ENCODE results near the gene RILPL2. TPM values are rescaled to one million over a fixed set of nuclear protein-coding genes. Genes with fewer than 3 reads are reported as not detected.
"Not testable (repeated sequence)": the region's sequence is repeated elsewhere in the genome, so short reads cannot be mapped to it uniquely, and the experiment has no call there.

Gene RILPL2
- polyA plus RNA-seq, 4 donors: 5.9 to 6.2 (median 6.2) TPM

DNA sequence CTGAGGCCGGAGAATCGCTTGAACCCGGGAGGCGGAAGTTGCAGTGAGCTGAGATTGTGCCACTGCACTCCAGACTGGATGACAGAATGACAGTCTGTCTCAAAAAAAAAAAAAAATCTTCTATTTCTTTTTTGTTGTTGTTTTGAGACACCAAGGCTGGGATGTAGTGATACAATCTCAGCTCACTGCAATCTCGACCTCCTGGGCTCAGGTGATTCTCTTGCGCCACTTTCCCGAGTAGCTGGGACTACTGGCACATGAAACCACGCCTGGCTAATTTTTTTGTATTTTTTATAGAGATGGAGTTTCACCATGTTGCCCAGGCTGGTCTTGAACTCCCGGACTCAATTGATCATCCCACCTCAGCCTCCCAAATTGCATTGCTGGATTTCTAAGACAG lies 14.2 kb upstream of the RILPL2 start:
- DNase-seq (ENCODE audit: low read depth in 4 of 4, low spot score in 2 of 4): no peak

GRCh38 chr12:123449856-123450255 lies 13.4 kb upstream of the RILPL2 start:
- no peak for DNase-seq (ENCODE audit: low read depth in 4 of 4, low spot score in 2 of 4)

- no peak for DNase-seq (ENCODE audit: low read depth in 4 of 4, low spot score in 2 of 4)
Observed at GRCh38 chr12:123449249-123449733, 12.8 kb upstream of the RILPL2 start.

- DNase-seq (ENCODE audit: low read depth in 4 of 4, low spot score in 2 of 4): no peak
Observed at GRCh38 chr12:123446333-123446713, 9.8 kb upstream of the RILPL2 start.

DNA sequence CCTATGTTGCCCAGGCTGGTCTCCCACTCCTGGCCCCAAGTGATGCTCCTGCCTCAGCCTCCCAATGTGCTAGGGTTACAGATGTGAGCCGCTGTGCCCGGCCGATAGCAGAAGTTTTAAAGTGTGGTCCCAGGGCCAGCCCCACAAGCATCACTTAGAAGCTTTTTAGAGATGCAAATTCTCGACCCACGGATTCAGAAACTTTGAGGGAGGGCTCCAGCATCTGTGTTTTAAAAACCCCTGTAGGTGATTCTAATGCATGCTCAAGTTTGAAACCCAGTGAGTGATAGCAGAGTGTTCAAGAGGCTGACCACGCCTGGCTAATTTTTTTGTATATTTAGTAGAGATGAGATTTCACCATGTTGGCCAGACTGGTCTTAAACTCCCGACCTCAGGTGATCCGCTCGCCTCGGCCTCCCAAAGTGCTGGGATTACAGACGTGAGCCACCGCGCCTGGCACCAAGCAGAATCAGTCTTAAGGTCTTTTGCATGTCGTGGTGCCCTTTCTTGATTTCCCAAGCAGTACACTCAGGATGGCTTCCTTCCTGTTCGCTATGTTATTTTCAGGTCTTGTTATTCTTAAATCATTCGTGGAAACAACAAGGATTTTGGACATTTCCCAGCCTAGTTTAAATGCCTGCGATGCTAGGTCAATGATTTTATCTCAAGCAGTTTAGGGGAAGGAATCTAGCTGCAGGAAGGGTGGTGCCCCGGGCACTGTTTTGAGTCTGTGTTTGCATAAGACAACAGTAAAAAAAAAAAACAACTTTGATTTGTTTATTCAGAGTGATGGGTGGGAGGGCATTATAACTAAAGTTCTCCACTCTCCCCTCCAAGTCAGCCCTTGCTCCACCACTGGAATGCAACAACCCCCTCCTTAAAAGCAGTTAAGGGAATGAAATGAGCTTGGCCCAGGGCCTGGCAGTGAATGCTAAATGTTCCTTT lies 9.2 kb upstream of the RILPL2 start:
- no peak for DNase-seq (ENCODE audit: low read depth in 4 of 4, low spot score in 2 of 4)

DNA sequence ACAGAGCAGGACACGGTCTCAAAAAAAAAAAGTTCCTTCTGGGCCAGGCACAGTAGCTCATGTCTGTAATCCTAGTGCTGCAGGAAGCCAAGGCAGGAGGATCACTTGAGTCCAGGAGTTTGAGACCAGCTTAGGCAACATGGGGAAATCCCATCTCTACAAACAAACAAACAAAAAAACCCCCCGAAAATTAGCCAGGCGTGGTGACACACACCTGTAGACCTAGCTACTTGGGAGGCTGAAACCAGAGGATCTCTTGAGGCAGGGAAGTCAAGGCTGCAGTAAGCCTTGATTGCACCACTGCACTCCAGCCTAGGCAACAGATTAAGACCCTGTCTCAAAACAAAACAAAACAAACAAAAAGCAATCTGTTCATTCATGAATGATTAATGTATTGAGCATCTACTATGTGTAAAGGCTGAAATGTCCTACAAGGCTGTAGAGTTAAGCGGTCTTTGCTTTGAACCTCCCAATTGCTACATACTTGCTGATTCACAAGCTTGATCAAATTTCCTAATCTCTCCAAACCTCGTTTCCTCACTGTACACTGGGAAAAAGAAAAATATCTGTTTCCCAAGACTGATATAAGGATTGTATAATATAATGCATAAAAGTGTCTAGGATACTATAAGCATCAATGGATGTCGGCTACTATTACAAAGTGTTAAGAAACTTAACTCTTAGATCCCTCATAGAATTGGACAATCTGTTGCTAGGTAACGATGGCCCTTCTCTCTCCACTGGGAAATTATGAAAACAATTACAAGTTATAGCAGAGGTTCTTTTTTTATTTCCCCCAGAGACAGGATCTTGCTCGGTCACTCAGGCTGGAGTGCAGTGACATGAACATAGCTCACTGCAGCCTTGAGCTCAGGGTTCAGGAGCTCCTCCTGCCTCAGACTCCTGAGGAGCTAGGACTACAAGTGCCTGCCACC lies 7.9 kb upstream of the RILPL2 start:
- DNase-seq (ENCODE audit: low read depth in 4 of 4, low spot score in 2 of 4): no peak

- DNase-seq (ENCODE audit: low read depth in 4 of 4, low spot score in 2 of 4): no peak
Observed at GRCh38 chr12:123442774-123443173, 6.3 kb upstream of the RILPL2 start.

DNA sequence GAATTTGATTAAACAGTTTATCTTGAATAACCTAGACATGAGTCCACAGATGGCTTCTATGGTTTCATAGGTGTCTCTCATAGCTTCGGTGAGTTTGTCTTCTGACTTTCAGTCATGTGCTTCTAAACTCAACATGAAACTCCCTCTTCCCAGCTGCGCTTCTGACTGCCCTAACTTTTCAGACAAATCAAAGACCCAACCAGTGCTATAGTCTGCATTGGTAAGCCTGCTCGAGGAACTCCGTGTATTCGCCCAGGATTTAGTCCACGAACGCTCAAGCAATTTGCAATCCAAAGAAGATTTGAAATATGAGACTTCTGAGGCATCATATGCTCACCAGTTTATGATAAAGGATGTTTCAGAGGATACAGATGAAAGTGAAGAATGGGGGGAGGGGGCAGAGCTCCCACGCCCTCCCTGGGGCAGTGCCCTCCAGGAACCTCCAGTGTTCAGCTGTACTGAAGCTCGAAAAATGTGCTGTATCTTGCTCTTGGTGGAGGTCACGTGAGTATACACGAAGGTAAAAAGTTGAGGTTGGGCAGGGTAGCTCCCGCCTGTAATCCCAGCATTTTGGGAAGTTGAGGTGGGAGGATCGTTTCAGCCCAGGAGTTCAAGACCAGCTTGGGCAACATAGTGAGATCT lies 5.2 kb upstream of the RILPL2 start:
- no peak for DNase-seq (ENCODE audit: low read depth in 4 of 4, low spot score in 2 of 4)

GRCh38 chr12:123435636-123436016 lies 858 bp downstream of the RILPL2 start:
- DNase-seq (ENCODE audit: low read depth in 4 of 4, low spot score in 2 of 4): no peak

DNA sequence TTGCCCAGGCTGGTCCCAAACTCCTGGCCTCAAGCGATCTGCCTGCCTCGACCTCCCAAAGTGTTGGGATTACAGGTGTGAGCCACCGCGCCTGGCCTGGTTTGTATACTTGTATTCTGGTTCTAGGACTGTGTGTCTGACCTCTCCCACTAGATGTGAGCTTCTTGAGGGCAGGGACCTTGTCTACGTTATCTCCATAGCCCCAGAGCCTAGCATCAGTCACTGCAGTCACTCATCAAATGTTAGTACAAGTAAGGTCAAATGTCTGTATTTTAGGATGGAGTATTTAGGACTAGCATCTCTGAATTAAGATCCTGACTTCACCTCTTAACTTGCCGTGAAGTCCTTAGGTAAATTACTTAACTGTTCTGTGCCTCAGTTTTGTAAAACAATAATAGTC lies 2.9 kb downstream of the RILPL2 start:
- no peak for DNase-seq (ENCODE audit: low read depth in 4 of 4, low spot score in 2 of 4)

GRCh38 chr12:123431951-123432817 lies 4.3 kb downstream of the RILPL2 start:
- not testable (repeated sequence) for DNase-seq (ENCODE audit: low read depth in 4 of 4, low spot score in 2 of 4)

DNA sequence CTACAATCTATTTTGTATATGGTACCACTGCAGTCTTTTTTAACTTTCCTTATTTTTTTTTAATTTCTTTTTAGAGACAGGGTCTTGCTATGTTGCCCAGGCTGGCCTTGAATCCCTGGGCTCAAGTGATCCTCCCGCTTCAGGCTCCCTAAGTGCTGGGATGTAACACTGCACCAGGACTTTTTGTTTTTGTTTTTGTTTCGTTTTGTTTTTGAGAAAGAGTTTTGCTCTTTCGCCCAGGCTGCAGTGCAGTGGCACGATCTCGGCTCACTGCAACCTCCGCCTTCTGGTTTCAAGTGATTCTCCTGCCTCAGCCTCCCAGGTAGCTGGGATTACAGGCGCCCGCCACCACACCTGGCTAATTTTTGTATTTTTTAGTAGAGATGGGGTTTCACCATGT lies 7.4 kb downstream of the RILPL2 start:
- not testable (repeated sequence) for DNase-seq (ENCODE audit: low read depth in 4 of 4, low spot score in 2 of 4)

DNA sequence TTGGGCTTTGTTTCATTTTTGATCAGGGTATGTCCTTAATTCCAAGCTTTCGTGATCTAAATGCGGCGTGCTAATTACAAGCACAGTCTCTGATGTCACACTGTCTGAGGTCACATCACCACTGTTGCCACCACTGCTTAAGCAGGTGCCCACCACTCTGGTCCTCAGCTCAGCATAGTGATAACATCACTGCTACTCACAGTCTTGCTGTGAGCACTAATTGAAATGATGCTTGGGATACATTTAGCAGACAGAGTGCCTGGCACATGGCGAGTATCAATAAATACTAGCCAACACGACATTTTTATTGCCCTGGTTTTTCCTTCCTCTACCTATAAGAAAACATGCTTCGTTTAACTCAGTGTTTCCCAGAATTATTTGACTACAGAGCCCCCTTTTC lies 7.9 kb downstream of the RILPL2 start:
- no peak for DNase-seq (ENCODE audit: low read depth in 4 of 4, low spot score in 2 of 4)

DNA sequence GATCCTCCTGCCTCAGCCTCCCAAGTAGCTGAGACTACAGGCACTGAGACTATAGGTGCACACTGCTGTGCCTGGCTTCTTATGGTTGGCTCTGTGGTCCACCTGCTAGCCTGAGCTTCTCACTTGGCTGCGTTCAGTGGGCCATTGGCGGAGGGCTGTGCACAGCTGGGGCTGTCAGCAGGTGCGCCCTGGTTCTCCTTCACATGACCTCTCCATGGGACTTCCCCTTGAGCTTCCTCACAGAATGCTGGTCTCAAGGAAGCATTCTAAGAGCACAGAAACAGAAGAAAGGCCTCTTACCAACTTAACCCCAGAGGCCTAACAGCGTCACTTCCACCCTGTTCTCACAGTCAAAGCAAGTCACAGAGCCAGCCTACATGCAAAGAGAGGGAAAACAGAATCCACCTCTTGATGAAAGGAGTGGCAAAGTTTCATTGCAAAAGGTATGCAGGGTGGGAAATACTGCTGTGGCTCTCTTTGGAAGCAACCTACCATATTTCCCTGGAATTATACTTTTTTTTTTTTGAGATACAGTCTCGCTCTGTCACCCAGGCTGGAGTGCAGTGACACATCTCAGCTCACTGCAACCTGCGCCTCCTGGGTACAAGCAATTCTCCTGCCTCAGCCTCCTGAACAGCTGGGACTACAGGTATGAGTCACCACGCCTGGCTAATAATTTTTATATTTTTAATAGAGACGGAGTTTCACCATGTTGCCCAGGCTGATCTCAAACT lies 9.3 kb downstream of the RILPL2 start:
- no peak for DNase-seq (ENCODE audit: low read depth in 4 of 4, low spot score in 2 of 4)

DNA sequence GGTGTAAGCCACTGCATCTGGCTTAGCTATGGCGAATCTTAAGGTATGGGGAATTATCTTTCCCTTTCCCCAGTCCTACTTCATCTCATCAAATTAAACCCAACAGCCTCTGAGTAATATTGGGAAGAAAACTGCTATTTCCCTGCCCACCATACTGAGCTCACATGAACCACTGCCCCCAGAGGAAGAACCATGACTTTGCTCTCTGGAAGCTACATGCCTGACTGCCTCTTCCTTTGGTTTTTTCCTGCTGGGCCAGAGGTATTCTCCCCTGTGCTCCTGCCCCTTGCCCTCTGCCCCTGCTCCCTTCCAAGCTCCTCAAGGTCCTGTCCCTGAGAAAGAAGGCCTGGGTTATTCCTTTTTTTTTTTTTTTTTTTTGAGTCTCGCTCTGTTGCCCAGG lies 15.2 kb downstream of the RILPL2 start:
- no peak for DNase-seq (ENCODE audit: low read depth in 4 of 4, low spot score in 2 of 4)

DNA sequence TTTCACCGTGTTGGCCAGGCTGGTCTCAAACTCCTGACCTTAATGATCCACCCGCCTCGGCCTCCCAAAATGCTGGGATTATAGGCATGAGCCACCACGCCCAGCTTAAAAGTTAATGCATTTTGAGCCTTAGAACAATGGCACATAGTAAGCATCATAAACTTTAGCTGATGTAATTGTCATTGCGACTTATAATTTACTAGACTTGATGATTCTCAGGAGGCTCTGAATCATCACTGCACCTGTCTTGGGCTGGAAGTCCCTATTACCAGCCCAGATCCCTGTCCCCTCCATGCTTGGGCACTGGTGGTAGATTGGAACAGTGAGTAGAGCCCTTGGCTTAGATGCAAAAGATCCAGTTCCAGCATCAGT lies 26.5 kb downstream of the RILPL2 start:
- DNase-seq (ENCODE audit: low read depth in 4 of 4, low spot score in 2 of 4): no peak

DNA sequence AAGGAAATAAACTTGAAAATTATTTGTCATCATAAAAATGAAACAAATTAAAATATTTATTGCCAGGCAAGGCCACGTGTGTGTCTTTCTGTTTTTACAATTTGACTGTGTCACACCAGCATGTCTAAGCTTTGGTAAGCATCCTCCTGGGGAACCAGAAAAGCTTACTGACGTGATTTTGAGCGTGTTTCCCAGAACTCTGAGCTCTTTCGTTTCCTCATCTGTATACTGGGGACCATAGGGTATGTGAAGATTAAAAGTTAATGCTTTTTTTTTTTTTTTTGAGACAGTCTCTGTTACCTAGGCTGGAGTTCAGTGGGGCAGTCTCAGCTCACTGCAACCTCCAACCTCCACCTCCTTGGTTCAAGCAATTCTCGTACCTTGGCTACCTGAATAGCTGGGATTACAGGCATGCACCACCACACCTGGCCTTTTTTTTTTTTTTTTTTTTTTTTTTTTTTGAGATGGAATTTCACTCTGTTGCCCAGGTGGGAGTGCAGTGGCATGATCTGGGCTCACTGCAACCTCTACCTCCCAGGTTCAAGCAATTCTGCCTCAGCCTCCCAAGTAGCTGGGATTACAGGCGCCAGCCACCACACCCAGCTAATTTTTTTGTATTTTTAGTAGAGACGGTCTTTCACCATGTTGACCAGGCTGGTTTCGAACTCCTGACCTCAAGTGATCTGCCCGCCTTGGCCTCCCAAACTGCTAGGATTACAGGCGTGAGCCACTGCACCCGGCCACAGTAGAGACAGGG lies 27.0 kb downstream of the RILPL2 start:
- DNase-seq (ENCODE audit: low read depth in 4 of 4, low spot score in 2 of 4): not testable (repeated sequence)

- DNase-seq (ENCODE audit: low read depth in 4 of 4, low spot score in 2 of 4): not testable (repeated sequence)
Observed at GRCh38 chr12:123408619-123409018, 27.9 kb downstream of the RILPL2 start.
